ENCODE results near the gene WIPI1.

The WIPI1 gene

DNA sequence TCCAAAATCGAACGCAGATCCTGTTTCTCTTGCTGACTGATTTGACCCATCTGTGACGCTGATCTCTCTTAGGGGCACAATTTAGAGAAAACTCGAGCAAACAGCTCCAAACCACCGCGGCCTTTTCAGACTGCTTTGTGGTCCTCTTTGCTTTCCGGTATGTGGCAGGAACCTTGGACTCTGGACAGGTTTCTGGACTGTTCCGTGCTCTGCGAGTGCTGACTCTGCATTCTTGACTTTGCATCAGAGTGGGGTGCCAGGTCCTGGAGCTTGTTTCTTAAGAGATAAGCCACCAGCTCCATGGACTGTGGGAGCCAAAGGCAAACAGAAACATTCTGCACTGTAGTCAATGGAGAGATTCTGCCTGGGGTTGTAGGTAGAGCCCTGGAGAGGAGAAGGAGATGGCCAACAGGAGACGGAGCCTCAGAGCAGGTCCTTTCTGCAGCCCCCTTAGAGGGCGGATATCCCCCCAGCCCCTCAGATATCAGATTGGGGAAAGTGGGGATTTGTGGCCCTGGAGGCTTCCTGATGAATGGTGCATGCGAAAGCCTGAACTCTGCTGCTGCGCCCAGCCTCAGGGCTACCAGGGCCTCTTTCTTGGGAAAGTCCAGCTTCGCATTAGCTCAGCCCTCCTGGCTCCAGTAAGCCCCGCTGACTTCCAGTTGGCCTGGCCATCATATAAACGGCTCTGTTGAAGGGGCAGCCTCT is 65.6 kb downstream of the WIPI1 start:
- TF ChIP-seq, protein P1, sequence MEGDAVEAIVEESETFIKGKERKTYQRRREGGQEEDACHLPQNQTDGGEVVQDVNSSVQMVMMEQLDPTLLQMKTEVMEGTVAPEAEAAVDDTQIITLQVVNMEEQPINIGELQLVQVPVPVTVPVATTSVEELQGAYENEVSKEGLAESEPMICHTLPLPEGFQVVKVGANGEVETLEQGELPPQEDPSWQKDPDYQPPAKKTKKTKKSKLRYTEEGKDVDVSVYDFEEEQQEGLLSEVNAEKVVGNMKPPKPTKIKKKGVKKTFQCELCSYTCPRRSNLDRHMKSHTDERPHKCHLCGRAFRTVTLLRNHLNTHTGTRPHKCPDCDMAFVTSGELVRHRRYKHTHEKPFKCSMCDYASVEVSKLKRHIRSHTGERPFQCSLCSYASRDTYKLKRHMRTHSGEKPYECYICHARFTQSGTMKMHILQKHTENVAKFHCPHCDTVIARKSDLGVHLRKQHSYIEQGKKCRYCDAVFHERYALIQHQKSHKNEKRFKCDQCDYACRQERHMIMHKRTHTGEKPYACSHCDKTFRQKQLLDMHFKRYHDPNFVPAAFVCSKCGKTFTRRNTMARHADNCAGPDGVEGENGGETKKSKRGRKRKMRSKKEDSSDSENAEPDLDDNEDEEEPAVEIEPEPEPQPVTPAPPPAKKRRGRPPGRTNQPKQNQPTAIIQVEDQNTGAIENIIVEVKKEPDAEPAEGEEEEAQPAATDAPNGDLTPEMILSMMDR (IDR thresholded peaks at IDR 0.05): no peak
- DNase-seq (ENCODE audit: low spot score): peak; percentile 66
- Histone ChIP-seq H3K27ac (peak overlapping the region in 1 of 2 donors; percentile 56), H3K4me3 (peak overlapping the region; percentile 41)

DNA sequence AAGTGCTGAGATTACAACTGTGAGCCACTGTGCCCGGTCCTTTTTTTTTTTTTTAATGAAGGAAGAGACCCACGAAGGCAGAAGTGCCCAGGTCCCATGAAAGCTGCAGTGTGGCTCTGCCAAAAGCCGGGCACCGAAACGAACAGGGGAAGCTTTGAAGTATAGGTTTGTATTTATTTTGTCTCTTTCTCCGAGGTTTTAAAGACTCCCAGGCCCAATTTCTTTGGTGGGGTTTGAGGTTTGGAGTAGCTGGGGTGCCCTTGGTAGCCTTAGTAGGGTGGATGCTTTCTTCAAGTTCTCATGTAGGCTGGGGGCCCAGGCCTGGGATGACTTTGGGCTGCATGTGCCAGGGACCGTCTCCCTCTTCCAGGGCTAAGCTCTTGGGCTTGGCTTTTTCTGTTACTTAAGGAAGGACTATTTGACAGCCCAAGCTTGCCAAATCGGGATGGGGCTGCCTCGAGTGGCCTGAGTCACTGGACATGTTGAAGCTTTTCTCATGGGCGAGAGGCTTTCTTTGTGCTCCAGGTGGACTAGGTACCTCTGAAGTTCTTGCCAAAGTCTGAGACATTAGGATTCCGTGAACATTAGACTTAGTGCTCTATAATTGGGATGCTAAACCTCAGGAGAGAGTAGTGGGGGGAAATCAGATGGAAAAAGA is 66.3 kb downstream of the WIPI1 start:
- peak overlapping the region in 1 of 2 donors; percentile 56 for H3K27ac ChIP-seq
- TF ChIP-seq, protein P1 (IDR thresholded peaks at IDR 0.05): no peak
- peak; percentile 74 for DNase-seq (ENCODE audit: low spot score)

DNA sequence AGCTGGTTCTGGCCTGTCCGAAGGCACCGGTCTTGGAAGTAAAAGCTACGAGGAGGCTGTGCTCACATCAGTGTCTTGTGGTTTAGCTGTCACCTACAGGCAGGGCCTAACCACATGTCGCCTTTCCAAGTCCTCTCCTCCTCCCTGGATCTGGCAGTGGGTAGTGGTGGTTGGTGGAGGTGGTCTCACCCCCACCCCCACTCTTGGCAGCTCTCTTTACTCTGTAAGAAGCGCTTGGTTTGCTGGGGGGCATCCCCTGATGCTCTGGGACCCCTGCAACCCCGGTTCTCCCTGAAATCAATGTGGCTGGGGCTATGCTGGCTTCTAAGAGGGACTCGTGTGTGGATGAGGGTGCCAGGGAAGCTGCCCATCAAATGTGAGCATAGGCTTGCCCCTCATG is 68.3 kb downstream of the WIPI1 start:
- Histone ChIP-seq H3K27ac (no peak overlapping the region), H3K4me3 (no peak overlapping the region)
- DNase-seq (ENCODE audit: low spot score): peak; percentile 67
- TF ChIP-seq, protein P1 (IDR thresholded peaks at IDR 0.05): no peak

More for the DNA sequence above, 66.3 kb downstream of the WIPI1 start:
- H3K4me3 ChIP-seq: peak overlapping the region; percentile 41

DNA sequence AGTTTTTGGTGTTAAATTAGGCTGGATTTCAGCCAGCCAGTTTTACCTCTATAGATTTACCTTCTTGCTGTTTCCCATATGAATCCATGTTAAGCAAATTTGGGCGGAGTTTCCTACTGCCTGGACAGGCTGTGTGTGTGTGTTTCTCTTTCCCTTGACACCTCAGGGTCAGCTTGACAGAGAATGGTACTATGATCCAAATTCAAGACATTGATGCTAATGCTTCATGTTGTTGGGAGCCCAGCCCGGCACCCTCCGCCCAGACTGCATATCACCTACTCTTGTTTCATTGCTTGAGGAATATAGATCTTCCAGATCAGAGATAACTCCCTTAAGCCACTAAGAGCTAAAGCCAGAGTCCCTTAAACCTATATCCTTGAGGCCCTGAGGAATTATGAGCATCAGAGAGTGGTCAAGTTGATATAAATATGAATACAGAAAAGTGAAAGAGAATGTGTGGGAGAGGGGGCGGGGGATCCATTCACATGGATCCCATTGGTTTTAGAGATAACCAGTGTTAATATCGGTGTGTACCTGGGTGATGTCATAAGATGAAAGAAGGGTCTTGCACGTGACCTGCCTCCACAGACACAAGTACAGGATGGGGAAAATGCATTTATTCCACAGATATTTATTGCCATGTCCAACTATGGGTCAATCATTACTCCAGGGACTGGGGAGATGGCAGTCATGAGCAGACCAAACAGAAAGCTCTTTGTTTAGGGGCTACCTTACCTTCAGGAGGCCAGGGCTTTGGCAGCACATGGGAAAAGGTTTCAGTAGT is 69.7 kb downstream of the WIPI1 start:
- no peak overlapping the region for H3K4me3 ChIP-seq
- no peak overlapping the region for H3K27ac ChIP-seq
- peak; percentile 58 for DNase-seq (ENCODE audit: low spot score)
- TF ChIP-seq, protein P1 (IDR thresholded peaks at IDR 0.05): no peak

DNA sequence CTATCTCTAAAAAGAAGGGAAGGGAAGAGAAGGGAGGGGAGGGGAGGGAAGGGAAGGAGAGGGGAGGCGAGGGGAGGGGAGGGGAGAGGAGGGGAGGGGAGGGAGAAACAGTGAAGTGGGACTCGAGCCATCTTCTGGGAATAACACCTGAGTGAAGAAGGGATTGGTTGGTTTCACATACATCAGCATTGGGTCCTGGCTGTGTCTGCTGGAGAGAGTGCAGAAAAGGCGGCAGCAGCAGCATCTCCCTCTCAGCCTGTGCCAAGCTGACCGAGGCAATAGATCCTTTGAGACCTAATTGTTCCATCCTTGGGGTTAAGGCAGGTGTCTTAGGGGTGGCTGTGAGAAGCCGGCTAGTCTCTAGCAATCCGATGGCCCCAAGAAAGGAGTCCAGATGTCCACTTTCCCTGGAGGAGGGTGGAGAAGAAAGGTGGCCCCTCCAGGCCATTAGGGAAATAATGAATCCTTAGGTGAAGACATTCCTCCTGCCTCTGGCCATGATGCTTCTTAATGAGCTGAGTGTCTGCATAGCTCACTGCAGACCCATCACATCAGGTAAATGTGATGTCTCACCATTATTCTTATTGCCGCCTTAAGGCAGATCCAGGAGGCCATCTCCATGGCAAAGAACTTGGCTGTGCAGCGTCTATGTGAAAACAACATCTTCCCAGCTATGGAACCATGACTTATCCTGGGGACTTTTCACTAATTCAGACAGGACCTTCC is 71.6 kb downstream of the WIPI1 start:
- H3K4me3 ChIP-seq: no peak overlapping the region
- no peak overlapping the region for H3K27ac ChIP-seq
- peak; percentile 28 for DNase-seq (ENCODE audit: low spot score)
- TF ChIP-seq, protein P1 (IDR thresholded peaks at IDR 0.05): no peak

DNA sequence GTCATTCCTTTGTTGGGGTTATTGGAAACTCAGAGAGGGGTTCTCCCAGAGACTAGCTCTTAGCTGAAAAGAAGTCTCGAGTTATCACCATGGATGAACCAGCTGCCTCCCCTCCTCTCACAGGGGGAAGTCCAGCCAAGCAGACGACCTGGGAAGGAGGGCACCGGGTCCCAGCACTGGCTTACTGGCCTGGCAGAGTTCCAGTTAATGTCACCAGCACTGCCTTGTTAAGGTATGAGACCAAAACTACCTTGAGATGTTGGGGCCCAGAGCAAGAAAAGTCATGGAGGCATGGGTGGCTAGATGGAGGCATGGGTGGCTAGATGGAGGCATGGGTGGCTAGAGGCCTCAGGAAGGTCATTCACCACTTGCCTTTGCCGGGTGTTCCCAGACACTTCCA is 72.4 kb downstream of the WIPI1 start:
- no peak overlapping the region for H3K27ac ChIP-seq
- no peak overlapping the region for H3K4me3 ChIP-seq
- DNase-seq (ENCODE audit: low spot score): peak; percentile 49
- TF ChIP-seq, protein P1 (IDR thresholded peaks at IDR 0.05): no peak

All from coronary artery (tissue), 2 donors.